Dermis blood vessel endothelial cell (primary cell): ENCODE data around the gene MAGI2. TPM values are rescaled to one million over a fixed set of nuclear protein-coding genes. Genes with fewer than 3 reads are reported as not detected.
A peak's percentile ranks its signal among the peaks of the same experiment; 100 is the strongest.

Source experiments
- DNase-seq: peaks from one replicate; pipeline ENCODE4 v3.0.0; 2010
- total RNA-seq: library from RNA; depleted of rRNA; stranded (reverse); fragments of >200 nt; gene quantifications from 2 replicates; pipeline ENCODE4 v1.2.3, GENCODE V29; 2014

Gene MAGI2
- total RNA-seq, 1 donor from 2014 or later: 2.4 TPM

DNA sequence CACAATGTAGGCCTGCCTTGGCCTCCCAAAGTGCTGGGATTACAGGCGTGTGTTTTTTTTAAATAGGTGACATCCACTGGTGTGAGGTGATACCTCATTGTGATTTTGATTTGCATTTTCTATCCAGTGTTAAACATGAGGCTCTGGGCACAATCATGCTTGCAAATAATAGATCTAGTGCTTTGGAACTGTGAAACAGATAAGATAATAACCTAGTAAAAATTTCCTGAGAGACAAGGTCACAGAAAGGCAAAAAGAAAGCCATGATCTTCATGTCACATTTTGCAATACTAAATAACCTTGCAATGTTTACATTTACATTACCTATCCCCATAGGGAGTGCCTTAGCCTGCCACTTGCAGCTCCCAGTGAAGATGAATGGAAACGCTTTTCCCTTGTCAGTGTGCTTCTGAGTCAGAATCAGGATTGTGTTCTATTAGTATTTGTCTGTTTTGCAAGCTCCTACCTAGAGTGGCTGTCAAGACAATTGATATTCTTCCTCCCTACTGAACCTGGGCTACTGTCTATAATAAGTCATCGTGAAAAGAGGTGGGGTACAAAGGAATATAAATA lies 1398.4 kb downstream of the MAGI2 start:
- no peak for DNase-seq

DNA sequence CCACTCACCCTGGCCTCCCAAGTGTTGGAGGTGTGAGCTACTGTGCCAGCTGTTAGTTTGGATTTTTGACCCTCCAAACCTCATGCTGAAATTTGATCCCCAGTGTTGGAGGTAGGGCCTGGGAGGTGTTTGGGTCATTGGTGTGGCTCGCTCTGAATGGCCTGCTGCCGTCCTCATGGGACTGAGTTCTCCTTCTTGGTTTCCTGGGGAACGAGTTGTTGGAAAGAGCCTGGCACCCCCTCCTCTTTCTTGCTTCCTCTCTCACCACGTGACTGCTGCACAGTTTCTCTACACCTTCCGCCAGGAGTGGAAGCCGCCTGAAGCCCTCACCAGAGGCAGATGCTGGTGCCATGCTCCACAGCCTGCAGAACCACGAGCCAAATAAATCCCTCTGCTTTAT lies 1401.4 kb downstream of the MAGI2 start:
- DNase-seq: no peak

GRCh38 chr7:78047800-78048199 lies 1405.7 kb downstream of the MAGI2 start:
- DNase-seq: no peak

GRCh38 chr7:78043159-78043558 lies 1410.3 kb downstream of the MAGI2 start:
- DNase-seq: no peak

- DNase-seq: no peak
Observed at GRCh38 chr7:78041423-78041822, 1412.0 kb downstream of the MAGI2 start.

GRCh38 chr7:78039790-78040776 lies 1413.4 kb downstream of the MAGI2 start:
- DNase-seq: peak; percentile 57

DNA sequence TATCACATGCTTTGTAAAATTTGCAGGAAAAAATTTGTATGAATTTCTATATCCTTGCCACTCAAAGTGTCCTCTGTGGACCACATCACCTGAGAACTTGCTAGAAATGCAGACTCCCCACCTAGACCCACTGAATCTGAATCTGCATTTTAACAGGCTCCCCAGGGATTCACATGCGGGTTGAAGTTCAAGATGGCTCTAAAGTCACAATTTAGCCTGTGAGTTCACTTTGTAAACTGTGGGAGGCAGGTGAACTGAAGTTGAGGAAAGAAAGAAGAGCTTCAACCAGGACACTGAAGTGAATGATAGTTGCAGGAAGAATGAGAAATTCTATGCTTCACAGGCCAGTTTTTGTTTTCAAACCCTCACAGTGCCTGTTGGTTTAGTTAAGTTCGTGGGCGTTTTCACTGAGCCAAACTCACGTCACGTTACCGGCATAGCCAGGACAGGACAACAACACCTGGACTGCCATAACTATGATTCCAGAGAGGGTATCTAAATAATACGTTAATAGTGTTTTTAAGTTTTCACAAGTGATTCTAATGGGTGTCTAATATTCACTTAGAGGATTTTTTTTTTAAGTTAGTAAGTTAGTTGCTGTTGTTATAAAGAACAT lies 1414.9 kb downstream of the MAGI2 start:
- DNase-seq: no peak

DNA sequence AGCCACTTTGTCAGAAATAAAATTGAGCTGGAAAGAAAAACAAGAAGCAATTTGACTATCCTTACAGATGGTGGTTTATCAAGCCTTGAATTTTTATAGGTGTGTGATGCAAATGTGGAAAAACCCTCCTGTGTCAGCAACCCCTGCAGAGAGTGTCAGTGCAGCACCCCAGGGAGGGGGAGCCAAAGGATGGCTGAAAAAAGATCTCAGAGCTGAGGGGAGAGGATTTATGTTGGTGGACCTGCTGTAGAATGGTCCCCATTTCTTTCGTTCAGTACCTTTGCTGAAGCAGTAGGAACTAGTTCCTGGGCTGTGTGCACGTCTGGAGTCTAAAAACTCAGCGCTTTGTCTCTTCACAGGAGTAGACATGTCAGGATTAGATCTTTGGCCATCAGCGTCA lies 1415.9 kb downstream of the MAGI2 start:
- no peak for DNase-seq

GRCh38 chr7:78033410-78033809 lies 1420.1 kb downstream of the MAGI2 start:
- no peak for DNase-seq

- no peak for DNase-seq
Observed at GRCh38 chr7:78026492-78026891, 1427.0 kb downstream of the MAGI2 start.

GRCh38 chr7:78024591-78024990 lies 1428.9 kb downstream of the MAGI2 start:
- DNase-seq: no peak

GRCh38 chr7:78023191-78023590 lies 1430.3 kb downstream of the MAGI2 start:
- DNase-seq: no peak

DNA sequence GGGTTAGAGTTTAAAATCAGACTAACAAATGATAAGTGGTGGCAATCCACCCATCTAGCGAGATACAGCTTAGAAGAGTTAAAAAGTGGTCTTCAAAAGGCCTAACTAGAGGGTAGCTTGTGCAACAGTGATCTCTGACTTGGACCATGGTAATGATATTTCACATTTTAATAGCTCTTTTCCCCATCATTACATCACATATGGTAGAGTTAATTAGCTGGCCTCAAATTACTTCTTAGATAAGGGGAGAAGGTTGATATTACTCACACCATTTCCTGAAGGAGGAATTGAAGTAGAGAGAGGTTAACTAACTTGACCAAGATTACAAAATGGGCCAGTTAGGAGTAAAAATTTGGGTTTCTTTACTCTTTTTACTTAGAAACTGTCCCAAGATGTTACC lies 1431.3 kb downstream of the MAGI2 start:
- DNase-seq: no peak

DNA sequence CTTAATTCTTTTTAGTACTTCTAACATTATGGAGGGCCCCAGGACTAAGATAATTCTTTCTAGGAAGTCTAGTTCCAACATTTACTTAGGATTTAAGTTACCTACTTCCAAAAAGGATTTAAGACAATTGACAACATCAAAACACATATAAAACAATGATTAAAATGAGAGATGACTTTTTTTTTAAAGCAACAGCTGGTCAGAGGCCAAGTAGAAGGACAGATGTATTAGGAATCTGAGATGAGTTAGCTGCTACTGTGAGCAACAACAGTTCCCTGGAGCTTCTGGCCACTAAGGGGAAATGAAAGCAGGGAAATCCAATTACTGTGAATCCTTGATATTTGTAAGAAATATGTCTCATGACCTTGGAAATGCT lies 1432.6 kb downstream of the MAGI2 start:
- DNase-seq: no peak

DNA sequence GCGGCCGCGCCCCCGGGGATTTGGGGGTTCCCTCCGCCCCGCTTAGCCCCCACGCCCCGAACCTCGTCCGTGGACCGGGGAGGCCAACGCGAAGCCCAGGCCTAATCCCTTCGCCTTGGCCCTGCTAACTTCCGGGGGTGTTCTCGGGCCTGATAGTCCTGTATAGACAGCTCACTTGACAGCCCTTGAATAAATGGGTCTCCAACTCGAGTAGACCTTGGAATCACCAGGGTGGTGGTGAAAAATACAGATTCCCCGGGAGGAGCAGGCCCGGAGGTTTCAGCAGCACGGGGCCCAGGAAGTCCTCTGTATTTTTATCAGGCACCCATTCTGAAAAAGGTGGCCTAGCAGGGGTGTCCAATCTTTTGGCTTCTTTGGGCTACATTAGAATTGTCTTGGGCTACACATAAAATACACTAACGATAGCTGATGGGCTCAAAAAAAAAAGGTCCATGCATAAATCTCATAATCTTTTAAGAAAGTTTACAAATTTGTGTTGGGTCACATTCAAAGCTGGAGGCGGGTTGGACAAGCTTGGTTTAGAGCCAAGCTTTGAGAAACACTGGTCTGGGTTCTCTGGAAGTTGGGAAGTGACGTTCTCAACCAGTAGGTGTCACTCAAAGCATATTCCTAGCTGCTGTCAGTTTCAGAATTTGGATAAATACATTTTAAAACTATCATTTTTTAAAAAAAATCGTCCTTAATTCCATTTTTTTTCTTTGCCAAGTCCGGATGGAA lies 1433.2 kb downstream of the MAGI2 start:
- peak; percentile 84 for DNase-seq

- peak; percentile 69 for DNase-seq
Observed at GRCh38 chr7:78019447-78020135, 1433.9 kb downstream of the MAGI2 start.

DNA sequence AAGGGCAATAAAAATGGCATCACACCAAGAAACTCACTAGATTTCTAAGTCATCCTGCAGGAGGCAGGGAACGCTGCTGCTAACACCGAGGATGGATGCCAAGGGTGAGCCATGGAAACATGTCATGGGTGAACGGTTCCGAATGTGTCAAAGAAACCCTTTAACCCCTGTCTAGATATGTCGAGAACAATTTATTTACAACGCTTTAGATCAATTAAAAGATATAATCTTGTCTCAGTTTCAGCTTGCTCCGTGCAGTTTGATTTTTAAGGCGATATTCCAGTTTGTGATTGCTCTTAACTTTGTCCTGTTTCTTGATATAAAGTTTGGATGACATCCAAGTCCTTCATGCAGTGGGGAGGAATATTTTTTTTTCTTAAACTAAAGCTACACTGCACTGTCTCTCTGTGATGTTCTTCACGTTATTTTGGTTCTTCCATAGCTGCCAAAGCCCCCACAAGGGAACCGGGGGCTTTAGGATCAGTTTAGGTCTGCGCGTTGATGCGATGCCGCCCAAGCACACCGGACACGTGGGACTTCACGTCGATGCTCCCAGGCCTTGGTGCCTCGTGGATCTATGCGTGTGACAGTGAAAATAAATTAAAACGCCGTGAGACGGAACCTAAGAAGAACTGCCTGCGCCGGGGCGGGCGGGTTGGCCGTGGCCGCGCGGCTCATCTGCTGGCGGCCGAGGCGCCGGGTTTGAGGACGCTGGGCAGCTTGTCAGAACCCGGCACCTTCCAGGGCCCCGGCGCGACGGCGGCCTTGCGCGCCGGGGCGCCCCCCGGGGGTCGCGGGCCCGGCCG lies 1434.6 kb downstream of the MAGI2 start:
- DNase-seq: peak; percentile 25

- no peak for DNase-seq
Observed at GRCh38 chr7:78017591-78018100, 1435.8 kb downstream of the MAGI2 start.

DNA sequence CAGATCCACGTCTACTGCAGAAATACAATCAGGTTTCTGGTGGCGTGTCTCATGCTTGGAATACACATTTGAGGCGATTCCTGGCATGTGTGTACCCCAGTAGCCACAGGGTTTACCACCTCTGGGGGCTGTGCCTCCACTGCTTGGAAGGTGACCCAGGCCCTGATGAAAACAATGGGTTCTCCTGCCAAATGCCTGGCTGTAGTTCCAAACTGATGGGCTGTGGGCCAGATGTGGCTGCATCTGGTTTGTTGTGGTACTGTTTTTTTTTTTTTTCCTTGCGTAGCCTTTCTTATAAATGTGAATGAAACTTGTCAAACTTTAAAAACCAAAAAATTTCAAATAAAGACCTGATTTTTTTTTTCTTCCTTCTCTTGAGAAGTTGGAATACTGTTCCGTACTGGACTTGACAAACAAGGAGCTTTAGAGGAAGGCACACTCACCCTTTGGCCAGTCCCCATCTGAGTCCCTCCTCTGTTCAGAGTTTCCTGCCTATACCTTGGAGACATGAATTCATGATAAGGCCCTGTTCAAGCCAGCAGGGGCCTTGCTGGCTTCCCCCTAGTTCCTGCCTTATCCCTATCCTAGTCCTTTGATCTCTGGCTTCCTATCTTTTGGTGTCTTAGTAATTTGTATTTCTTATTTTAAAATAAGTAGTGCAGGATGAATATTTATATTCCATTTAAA lies 1437.8 kb downstream of the MAGI2 start:
- no peak for DNase-seq

- no peak for DNase-seq
Observed at GRCh38 chr7:78014401-78014800, 1439.1 kb downstream of the MAGI2 start.

- DNase-seq: no peak
Observed at GRCh38 chr7:78013386-78013785, 1440.1 kb downstream of the MAGI2 start.
